ENCODE results near the gene KRT23. TPM values are rescaled to one million over a fixed set of nuclear protein-coding genes. Genes with fewer than 3 reads are reported as not detected.
"Not testable (repeated sequence)": the region's sequence is repeated elsewhere in the genome, so short reads cannot be mapped to it uniquely, and the experiment has no call there.

Gene KRT23
- total and polyA plus RNA-seq, 12 donors, result 0.03 TPM; not detected in 11

GRCh38 chr17:40922239-40922638, 15.2 kb downstream of the KRT23 start:
- peak; percentile 67 to 84 (median 76) for DNase-seq
- Histone ChIP-seq H3K27me3 (no peaks in the 10 kb centered on the region), H3K9me3 (replicated peaks in 1 of 3) (no peaks in the 10 kb centered on the region), H3K36me3 (replicated peaks in 1 of 2) (no peaks in the 10 kb centered on the region), H3K4me1 (replicated peaks in 1 of 2) (peaks cover 0 to 8% of the 10 kb centered on the region in 2 donors), H3K4me3 (no peak overlapping the region), H3K27ac (peak overlapping the region in 3 of 5 donors; percentile 5 to 30 (median 26))
- TF ChIP-seq CTCF (IDR thresholded peaks at IDR 0.05) (no peak), POLR2A (IDR thresholded peaks at IDR 0.05) (no peak)
- intact Hi-C loops (cut with DNase I), result no loop called here
- WGBS, 4 donors, result 12 to 32% (median 29%) methylated on average over 2 of the region's 2 CpGs

GRCh38 chr17:40921026-40921425, 16.4 kb downstream of the KRT23 start:
- Histone ChIP-seq H3K9me3 (replicated peaks in 1 of 3) (no peaks in the 10 kb centered on the region), H3K4me3 (no peak overlapping the region), H3K4me1 (replicated peaks in 1 of 2) (peaks cover 0 to 8% of the 10 kb centered on the region in 2 donors), H3K27me3 (no peaks in the 10 kb centered on the region), H3K27ac (no peak overlapping the region), H3K36me3 (replicated peaks in 1 of 2) (no peaks in the 10 kb centered on the region)
- TF ChIP-seq CTCF (IDR thresholded peaks at IDR 0.05) (no peak), POLR2A (IDR thresholded peaks at IDR 0.05) (no peak)
- DNase-seq, result no peak
- intact Hi-C loops (cut with DNase I), result no loop called here
- 88 to 97% (median 90%) methylated on average over 2 of the region's 2 CpGs for WGBS, 4 donors

- intact Hi-C loops (cut with DNase I), result not testable (repeated sequence)
Measured at GRCh38 chr17:40917116-40917515, 20.3 kb downstream of the KRT23 start.

DNA sequence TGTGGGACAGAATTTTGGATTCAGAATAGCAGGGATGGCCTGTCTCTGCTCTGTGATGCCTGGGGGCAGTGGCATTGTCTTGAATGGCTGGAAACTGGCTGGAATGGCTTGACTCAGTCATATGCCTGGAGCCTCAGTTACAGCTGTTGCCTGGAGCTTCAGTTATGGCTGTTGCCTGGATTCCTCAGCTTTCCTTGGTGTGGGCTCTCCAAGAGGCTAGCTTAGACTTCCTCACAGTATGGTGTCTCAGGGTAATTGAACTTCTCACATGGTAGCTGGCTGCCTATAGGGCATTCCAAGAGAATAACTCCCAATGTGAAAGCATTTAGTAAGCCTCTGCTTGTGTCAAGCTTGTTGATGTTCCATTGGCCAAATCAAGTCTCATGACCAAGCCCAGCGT, 21.1 kb downstream of the KRT23 start:
- Histone ChIP-seq H3K4me1 (replicated peaks in 1 of 2) (peaks cover 0 to 8% of the 10 kb centered on the region in 2 donors), H3K4me3 (no peak overlapping the region), H3K27me3 (no peaks in the 10 kb centered on the region), H3K27ac (no peak overlapping the region), H3K36me3 (replicated peaks in 1 of 2) (no peaks in the 10 kb centered on the region), H3K9me3 (replicated peaks in 1 of 3) (no peaks in the 10 kb centered on the region)
- WGBS, 4 donors, result 23 to 100% (median 50%) methylated on average over 1 of the region's 1 CpG
- DNase-seq, result no peak
- intact Hi-C loops (cut with DNase I), result no loop called here
- TF ChIP-seq POLR2A (IDR thresholded peaks at IDR 0.05) (no peak), CTCF (IDR thresholded peaks at IDR 0.05) (no peak)

More at GRCh38 chr17:40917116-40917515, 20.3 kb downstream of the KRT23 start:
- H3K36me3 ChIP-seq (replicated peaks in 1 of 2); H3K27ac ChIP-seq; H3K27me3 ChIP-seq; H3K4me1 ChIP-seq (replicated peaks in 1 of 2); H3K4me3 ChIP-seq; H3K9me3 ChIP-seq (replicated peaks in 1 of 3); DNase-seq: not testable (repeated sequence)
- 93 to 96% (median 94%) methylated on average over 2 of the region's 2 CpGs for WGBS, 4 donors

DNA sequence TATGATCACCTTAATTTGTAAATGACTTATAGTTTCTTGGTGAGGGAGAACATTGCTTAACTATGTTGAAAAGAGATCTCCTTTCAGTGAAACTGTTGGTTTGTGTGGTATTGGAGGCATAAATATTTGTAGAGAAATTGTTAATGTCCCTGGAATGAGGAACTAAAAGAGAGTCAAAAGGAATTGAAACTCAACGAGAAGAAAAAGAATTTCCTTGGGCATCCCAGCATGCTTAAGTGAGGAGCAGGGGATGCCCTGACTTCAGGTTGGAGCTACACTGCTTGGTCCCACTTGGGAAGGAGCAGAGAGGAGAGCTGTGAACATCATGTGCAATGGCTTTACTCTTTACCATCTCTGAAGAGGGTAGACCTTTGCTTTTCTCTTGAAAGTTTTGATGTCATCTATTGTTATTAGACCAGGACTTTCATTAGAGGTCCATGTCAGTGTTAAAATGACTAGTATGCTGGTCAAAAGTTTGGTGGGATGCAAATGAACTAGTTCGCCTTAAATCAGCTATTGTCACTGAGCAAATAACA, 21.7 kb downstream of the KRT23 start:
- H3K4me3 ChIP-seq, result no peak overlapping the region
- no peaks in the 10 kb centered on the region for H3K9me3 ChIP-seq (replicated peaks in 1 of 3)
- TF ChIP-seq CTCF (IDR thresholded peaks at IDR 0.05) (no peak), POLR2A (IDR thresholded peaks at IDR 0.05) (no peak)
- H3K27me3 ChIP-seq, result no peaks in the 10 kb centered on the region
- intact Hi-C loops (cut with DNase I), result no loop called here
- H3K4me1 ChIP-seq (replicated peaks in 1 of 2), result peaks cover 0 to 8% of the 10 kb centered on the region in 2 donors
- H3K36me3 ChIP-seq (replicated peaks in 1 of 2), result no peaks in the 10 kb centered on the region
- WGBS, 4 donors, result 70 to 76% (median 70%) methylated on average over 2 of the region's 2 CpGs
- no peak overlapping the region for H3K27ac ChIP-seq
- no peak for DNase-seq
